ENCODE data around the gene DTX4.

GRCh38 chr11:59181746-59182456, 10.0 kb downstream of the DTX4 start:
- TF ChIP-seq POLR2AphosphoS5 (IDR thresholded peaks at IDR 0.05; ENCODE audit: low read depth, low read length) (no peak), EZH2phosphoT487 (IDR thresholded peaks at IDR 0.05; ENCODE audit: borderline replicate concordance) (no peak), SP1 (IDR thresholded peaks at IDR 0.05; ENCODE audit: low read depth) (no peak), CTCF (IDR thresholded peaks at IDR 0.05 in 2 of 3, conservative IDR thresholded peaks at IDR 0.05 in 1 of 3; ENCODE audit: borderline replicate concordance in 1 of 3, insufficient read depth in 1 of 3, low read depth in 2 of 3, low read length in 2 of 3) (no peak), ZNF274 (IDR thresholded peaks at IDR 0.05; ENCODE audit: low read depth, low read length) (no peak), POLR2A (IDR thresholded peaks at IDR 0.05; ENCODE audit: borderline replicate concordance, extremely low read depth, insufficient read depth, insufficient read length) (no peak), RAD21 (IDR thresholded peaks at IDR 0.05; ENCODE audit: low read depth) (no peak)

Data from HCT116 (cell line).